ENCODE results near the gene STS. TPM values are rescaled to one million over a fixed set of nuclear protein-coding genes. Genes with fewer than 3 reads are reported as not detected.

Gene STS
- polyA plus RNA-seq, 3 donors = 3.1 to 7.8 (median 6.3) TPM

GRCh38 chrX:7131621-7132020 lies 15.9 kb upstream of the STS start:
- Histone ChIP-seq H4K20me1 (ENCODE audit: insufficient read depth, low read length) (peaks cover 86% of the 10 kb centered on the region), H3K27me3 (ENCODE audit: control insufficient read depth in 2 of 2, insufficient read depth in 2 of 2, low read length in 2 of 2) (no peaks in the 10 kb centered on the region), H3K4me2 (replicated peaks; ENCODE audit: extremely low read depth, low read length, poor library complexity, severe bottlenecking) (no peak overlapping the region), H3K9ac (ENCODE audit: insufficient read depth, low read length, poor library complexity, severe bottlenecking) (no peak overlapping the region), H3K79me2 (ENCODE audit: insufficient read depth, low read length) (peaks cover 82% of the 10 kb centered on the region), H3K36me3 (replicated peaks in 1 of 2; ENCODE audit: control insufficient read depth in 1 of 2, insufficient read depth in 2 of 2, low read length in 2 of 2) (peaks cover 0 to 31% of the 10 kb centered on the region in 2 donors), H2AFZ (ENCODE audit: insufficient read depth, low read depth, low read length, poor library complexity, severe bottlenecking) (no peak overlapping the region), H3K4me1 (ENCODE audit: control insufficient read depth in 1 of 2, insufficient read depth in 2 of 2, low read length in 2 of 2) (peaks cover 13 to 20% of the 10 kb centered on the region in 2 donors), H3K27ac (ENCODE audit: low read depth in 1 of 2, low read length in 2 of 2) (no peak overlapping the region), H3K9me3 (replicated peaks in 1 of 2; ENCODE audit: control insufficient read depth in 1 of 2, insufficient read depth in 1 of 2, low read length in 2 of 2) (no peaks in the 10 kb centered on the region), H3K4me3 (replicated peaks in 1 of 3; ENCODE audit: low read depth in 2 of 3, low read length in 3 of 3) (no peak overlapping the region)
- peaks cover 0 to 9% (median 0%) of the 10 kb centered on the region in 7 donors for H3K9me3 Mint-ChIP-seq
- intact Hi-C loops (cut with micrococcal nuclease) = no loop called here
- no peak for TF ChIP-seq CTCF (IDR thresholded peaks at IDR 0.05)
- peak overlapping the region in 3 of 7 donors; percentile 17 to 80 (median 39) for H3K27ac Mint-ChIP-seq
- peaks cover 22% of the 10 kb centered on the region for H3K4me1 Mint-ChIP-seq
- peaks cover 0 to 34% of the 10 kb centered on the region in 2 donors for H3K36me3 Mint-ChIP-seq
- H3K27me3 Mint-ChIP-seq (ENCODE audit: low read depth in 3 of 3) = peaks cover 0 to 2% (median 2%) of the 10 kb centered on the region in 3 donors
- WGBS (ENCODE audit: insufficient coverage) = 100% methylated on average over 4 of the region's 13 CpGs
- DNase-seq = no peak
- no peak overlapping the region for H3K4me3 Mint-ChIP-seq

GRCh38 chrX:7132335-7133049 lies 15.0 kb upstream of the STS start:
- peaks cover 13 to 20% of the 10 kb centered on the region in 2 donors for H3K4me1 ChIP-seq (ENCODE audit: control insufficient read depth in 1 of 2, insufficient read depth in 2 of 2, low read length in 2 of 2)
- H3K36me3 Mint-ChIP-seq = peaks cover 0 to 34% of the 10 kb centered on the region in 2 donors
- peak overlapping the region; percentile 39 to 91 (median 73) for H3K27ac Mint-ChIP-seq
- peak; percentile 50 for TF ChIP-seq CTCF (IDR thresholded peaks at IDR 0.05)
- H3K27me3 Mint-ChIP-seq (ENCODE audit: low read depth in 3 of 3) = peaks cover 0 to 2% (median 2%) of the 10 kb centered on the region in 3 donors
- H3K4me1 Mint-ChIP-seq = peaks cover 22% of the 10 kb centered on the region
- no peaks in the 10 kb centered on the region for H3K27me3 ChIP-seq (ENCODE audit: control insufficient read depth in 2 of 2, insufficient read depth in 2 of 2, low read length in 2 of 2)
- H4K20me1 ChIP-seq (ENCODE audit: insufficient read depth, low read length) = peaks cover 86% of the 10 kb centered on the region
- H3K9me3 ChIP-seq (replicated peaks in 1 of 2; ENCODE audit: control insufficient read depth in 1 of 2, insufficient read depth in 1 of 2, low read length in 2 of 2) = no peaks in the 10 kb centered on the region
- H3K79me2 ChIP-seq (ENCODE audit: insufficient read depth, low read length) = peaks cover 80% of the 10 kb centered on the region
- peaks cover 0 to 26% of the 10 kb centered on the region in 2 donors for H3K36me3 ChIP-seq (replicated peaks in 1 of 2; ENCODE audit: control insufficient read depth in 1 of 2, insufficient read depth in 2 of 2, low read length in 2 of 2)
- H3K4me3 ChIP-seq (replicated peaks in 1 of 3; ENCODE audit: low read depth in 2 of 3, low read length in 3 of 3) = peak overlapping the region in 1 of 3 experiments; percentile 28
- H2AFZ ChIP-seq (ENCODE audit: insufficient read depth, low read depth, low read length, poor library complexity, severe bottlenecking) = no peak overlapping the region
- intact Hi-C loops (cut with micrococcal nuclease) = no loop called here
- no CpG with 5 or more reads among the region's 3 CpGs for WGBS (ENCODE audit: insufficient coverage)
- peak overlapping the region; percentile 24 for H3K9ac ChIP-seq (ENCODE audit: insufficient read depth, low read length, poor library complexity, severe bottlenecking)
- peak overlapping the region in 1 of 2 donors; percentile 62 for H3K4me3 Mint-ChIP-seq
- peak overlapping the region; percentile 28 for H3K4me2 ChIP-seq (replicated peaks; ENCODE audit: extremely low read depth, low read length, poor library complexity, severe bottlenecking)
- DNase-seq = peak; percentile 36 to 47 (median 42)
- H3K27ac ChIP-seq (ENCODE audit: low read depth in 1 of 2, low read length in 2 of 2) = peak overlapping the region in 1 of 2 donors; percentile 62
- H3K9me3 Mint-ChIP-seq = peaks cover 0 to 8% (median 0%) of the 10 kb centered on the region in 7 donors

Data from CD14-positive monocyte (primary cell).